MM.1S (cell line): ENCODE results near the gene MMUT.

Experiments
- CTCF ChIP-seq: fragments of 300-600 bp; sonication (generic); IDR thresholded peaks from 2 replicates; pipeline ENCODE4 v1.5.1; 2016; ENCODE audit warnings: antibody characterized with exemption, low read length, mixed read lengths
- EZH2 ChIP-seq: fragments of 300-600 bp; sonication (generic); optimal IDR thresholded peaks from 2 replicates; pipeline ENCODE3; 2017; ENCODE audit warnings: low read depth, mild to moderate bottlenecking, antibody characterized with exemption, low read length, mixed read lengths

DNA sequence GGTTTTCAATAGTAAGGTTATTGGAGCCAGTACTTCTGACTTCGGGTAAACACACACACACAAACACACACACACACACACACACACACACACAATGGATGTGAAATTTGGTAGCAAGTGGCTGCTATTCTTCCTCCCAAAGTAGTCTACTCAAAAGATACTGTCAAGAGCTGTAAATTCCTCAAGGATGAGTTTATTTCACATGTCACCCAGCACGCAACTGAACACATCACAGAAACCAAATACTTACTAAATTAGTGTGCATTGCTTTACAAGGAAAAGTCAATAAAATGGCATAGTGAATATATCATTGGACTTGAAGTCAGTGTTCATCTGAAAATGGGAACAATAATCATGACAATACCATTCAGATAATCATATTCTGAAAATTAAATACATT is 32.9 kb downstream of the MMUT start:
- TF ChIP-seq CTCF, result no peak
- TF ChIP-seq EZH2, result no peak
